Bronchial smooth muscle cell (primary cell): ENCODE data around the gene PRSS48. TPM values are rescaled to one million over a fixed set of nuclear protein-coding genes. Genes with fewer than 3 reads are reported as not detected.

Experiments used
- total RNA-seq: library from RNA; depleted of rRNA; stranded (reverse); fragments of >200 nt; gene quantifications from 2 replicates; pipeline ENCODE4 v1.2.1, GENCODE V29; 2014

PRSS48 gene, protein sequence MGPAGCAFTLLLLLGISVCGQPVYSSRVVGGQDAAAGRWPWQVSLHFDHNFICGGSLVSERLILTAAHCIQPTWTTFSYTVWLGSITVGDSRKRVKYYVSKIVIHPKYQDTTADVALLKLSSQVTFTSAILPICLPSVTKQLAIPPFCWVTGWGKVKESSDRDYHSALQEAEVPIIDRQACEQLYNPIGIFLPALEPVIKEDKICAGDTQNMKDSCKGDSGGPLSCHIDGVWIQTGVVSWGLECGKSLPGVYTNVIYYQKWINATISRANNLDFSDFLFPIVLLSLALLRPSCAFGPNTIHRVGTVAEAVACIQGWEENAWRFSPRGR
- not detected in 2 replicates for total RNA-seq

DNA sequence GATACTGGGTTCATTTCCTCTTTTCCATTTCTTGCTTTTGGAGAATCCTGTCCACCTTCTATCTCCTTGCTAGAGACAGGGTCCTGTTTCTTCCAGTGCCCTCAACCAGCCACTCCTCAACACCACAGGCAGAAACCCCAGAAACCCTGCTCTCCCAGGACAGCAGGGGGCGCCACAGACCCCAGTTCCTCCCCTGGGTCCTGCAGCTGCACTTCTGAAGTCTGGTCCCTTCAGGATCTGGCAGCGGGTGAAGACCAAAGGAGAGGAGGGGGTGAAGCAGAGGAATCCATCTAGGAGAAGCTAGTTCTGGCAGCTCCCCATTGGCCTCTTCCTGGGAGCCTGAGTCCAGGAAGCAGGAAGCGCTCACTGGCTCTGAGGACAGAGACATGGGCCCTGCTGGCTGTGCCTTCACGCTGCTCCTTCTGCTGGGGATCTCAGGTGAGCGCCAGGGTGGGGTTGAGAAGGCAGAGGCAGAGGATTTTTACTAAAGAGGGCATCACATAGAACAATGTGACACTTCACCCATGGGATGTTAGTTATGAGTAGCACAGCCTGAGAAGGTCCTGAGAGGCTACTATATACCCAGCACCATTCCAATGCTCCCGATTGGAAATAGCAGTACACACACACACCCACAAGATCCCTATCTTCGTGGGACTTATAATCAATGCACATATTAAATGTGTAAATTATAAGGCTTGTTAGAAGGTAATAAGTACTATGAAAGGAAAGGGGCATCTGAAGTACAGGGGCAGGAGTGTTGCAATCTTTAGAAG, at the start of gene PRSS48:
PRSS48 (plus strand) TSS at position 375 of the 776 bp plus-strand sequence; CDS start at position 387, 12 bp downstream.

DNA sequence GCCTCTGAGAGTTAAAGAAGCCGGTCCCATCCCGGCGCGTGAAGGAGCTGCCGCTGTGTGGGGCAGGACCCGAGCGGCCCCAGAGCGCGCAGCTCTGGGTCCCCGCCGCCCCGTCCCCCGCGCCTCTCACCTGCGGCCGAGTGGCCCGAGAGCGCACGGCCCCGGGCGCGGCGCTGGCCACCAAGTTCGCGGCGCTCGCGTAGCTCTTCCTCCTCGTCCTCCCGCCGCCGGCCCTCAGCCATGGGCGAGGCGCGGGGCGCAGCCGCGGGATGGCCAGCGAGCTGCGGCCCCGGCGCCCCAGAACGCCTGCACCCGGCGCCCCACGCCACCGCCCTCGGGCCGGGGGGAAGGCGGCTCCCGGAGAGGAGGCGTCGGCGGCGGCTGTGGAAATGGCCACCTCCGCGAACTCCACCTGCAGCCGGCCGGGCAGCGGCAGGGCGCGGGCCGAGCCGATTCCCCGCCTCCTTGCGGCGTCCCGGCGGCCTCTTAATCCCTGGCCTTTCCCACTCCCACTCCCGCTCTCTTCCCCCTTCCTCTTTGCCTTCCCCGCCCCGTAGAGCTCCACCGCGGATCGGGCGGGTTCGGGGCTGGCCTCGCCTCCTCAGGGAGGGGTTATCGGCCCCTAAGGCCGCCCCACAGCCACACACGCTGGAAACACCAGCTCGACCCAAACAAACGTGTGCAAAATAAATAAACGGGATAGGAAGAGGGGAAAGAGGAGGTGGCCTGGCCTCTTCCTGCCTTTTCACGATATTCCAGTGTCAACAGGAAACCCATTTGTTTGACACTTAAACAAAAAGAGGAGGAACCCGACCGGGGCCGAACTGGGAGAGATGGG, 48.4 kb downstream of the PRSS48 start, which contains the start of gene SH3D19:
SH3D19 (minus strand) TSS at position 495 of the 838 bp plus-strand sequence; CDS start at position 242, 253 bp downstream.

Other genes starting within 250 kb of the PRSS48 start
- gene RPS3A, start 177.5 kb upstream of the PRSS48 start, total RNA-seq: 2,433 and 2,893 TPM in 2 replicates
- gene SH3D19, start 48.4 kb downstream of the PRSS48 start, total RNA-seq: 34.0 and 36.7 TPM in 2 replicates
- 0.16 TPM in 1 of 2 replicates, not detected in the other for gene FHIP1A, start 132.0 kb downstream of the PRSS48 start, total RNA-seq